ENCODE data around the gene CT55.
"Not testable (repeated sequence)": the region's sequence is repeated elsewhere in the genome, so short reads cannot be mapped to it uniquely, and the experiment has no call there.

- TF ChIP-seq ZNF660 (tag by site-specific recombination; IDR thresholded peaks at IDR 0.05); ZFHX2 (tag by site-specific recombination; conservative IDR thresholded peaks at IDR 0.05); CTCF (tag by site-specific recombination; IDR thresholded peaks at IDR 0.05); ZNF513 (tag by site-specific recombination; IDR thresholded peaks at IDR 0.05); ZNF76 (tag by site-specific recombination; IDR thresholded peaks at IDR 0.05; ENCODE audit: borderline replicate concordance, low read depth); ZNF423 (tag by site-specific recombination; IDR thresholded peaks at IDR 0.05); KLF16 (tag by site-specific recombination; IDR thresholded peaks at IDR 0.05); HIC1 (tag by site-specific recombination; IDR thresholded peaks at IDR 0.05); ZNF121 (tag by site-specific recombination; IDR thresholded peaks at IDR 0.05): not testable (repeated sequence)
Measured at GRCh38 chrX:135120056-135120576, 51.1 kb downstream of the CT55 start, which contains the start of gene ETDB.

Measured in HEK293 (cell line).